ENCODE measurements around the gene ABO.
"Not testable (repeated sequence)": the region's sequence is repeated elsewhere in the genome, so short reads cannot be mapped to it uniquely, and the experiment has no call there.

The ABO gene

GRCh38 chr9:133223159-133223756, 51.7 kb downstream of the ABO start:
- not testable (repeated sequence) for DNase-seq

GRCh38 chr9:133221994-133222393, 53.0 kb downstream of the ABO start:
- not testable (repeated sequence) for DNase-seq

- DNase-seq: no peak
These were observed 53.7 kb downstream of the ABO start for GRCh38 chr9:133221177-133221809.

- DNase-seq: not testable (repeated sequence)
These were observed 56.7 kb downstream of the ABO start for GRCh38 chr9:133218049-133218975.

GRCh38 chr9:133217333-133217988, 57.5 kb downstream of the ABO start:
- not testable (repeated sequence) for DNase-seq

GRCh38 chr9:133214276-133214675, 60.7 kb downstream of the ABO start:
- not testable (repeated sequence) for DNase-seq

GRCh38 chr9:133210609-133211008, 64.4 kb downstream of the ABO start:
- DNase-seq: no peak

- DNase-seq: no peak
These were observed 64.8 kb downstream of the ABO start for GRCh38 chr9:133210202-133210532.

- DNase-seq: not testable (repeated sequence)
These were observed 65.4 kb downstream of the ABO start for GRCh38 chr9:133209327-133210201.

GRCh38 chr9:133208880-133209300, 66.1 kb downstream of the ABO start, which contains the start of gene OBP2B:
OBP2B (minus strand) TSS chr9:133209250; CDS start chr9:133209199, 51 bp downstream.
- not testable (repeated sequence) for DNase-seq

GRCh38 chr9:133208171-133208879, 66.7 kb downstream of the ABO start:
- not testable (repeated sequence) for DNase-seq

- DNase-seq: no peak
These were observed 67.3 kb downstream of the ABO start for GRCh38 chr9:133207540-133208170.

GRCh38 chr9:133207021-133207531, 67.9 kb downstream of the ABO start:
- DNase-seq: no peak

GRCh38 chr9:133205996-133206931, 68.7 kb downstream of the ABO start:
- DNase-seq: no peak

- not testable (repeated sequence) for DNase-seq
These were observed 69.5 kb downstream of the ABO start for GRCh38 chr9:133205481-133205887.
